Measurements from ENCODE around the gene KCNH1. TPM values are rescaled to one million over a fixed set of nuclear protein-coding genes. Genes with fewer than 3 reads are reported as not detected.

KCNH1 gene
- total RNA-seq, 1 experiment from 2014 or later = not detected

DNA sequence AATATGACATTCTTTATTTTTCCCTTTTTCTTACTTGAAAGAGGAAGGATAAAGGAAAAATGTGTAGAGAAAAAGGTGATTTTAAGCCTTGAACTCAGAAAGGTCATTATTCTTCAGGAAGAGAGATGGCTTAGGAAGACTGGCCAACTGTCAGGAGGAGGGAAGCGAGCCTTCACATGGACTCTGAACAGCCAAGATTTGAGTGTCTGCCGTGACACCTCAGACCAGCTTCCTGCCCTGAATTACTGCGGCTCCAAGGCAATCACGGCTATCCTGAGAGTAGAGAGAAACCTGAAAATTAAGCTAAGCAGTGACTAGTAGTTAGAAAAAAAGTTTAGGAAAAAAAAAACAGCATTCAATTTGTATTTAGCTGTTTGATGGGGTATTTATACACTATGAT, 314.7 kb downstream of the KCNH1 start:
- BruUV-seq (replicated peaks) = no TSS peak
- H3K36me3 ChIP-seq (ENCODE audit: control insufficient read depth in 1 of 2, insufficient read depth in 2 of 2, low read length in 2 of 2) = no peaks in the 10 kb centered on the region
- H3K4me2 ChIP-seq (ENCODE audit: low read length) = no peak overlapping the region
- H3K4me1 ChIP-seq (ENCODE audit: control insufficient read depth in 1 of 2, insufficient read depth in 2 of 2, low read length in 2 of 2) = no peaks in the 10 kb centered on the region
- peaks cover 9% of the 10 kb centered on the region; the same call in 1 of the 2 replicates for H3K27me3 ChIP-seq (ENCODE audit: insufficient read depth, low read length)
- H3K9me2 ChIP-seq (ENCODE audit: insufficient read depth) = no peaks in the 10 kb centered on the region
- intact Hi-C loops (cut with micrococcal nuclease) = no loop called here
- H3K9me3 ChIP-seq (ENCODE audit: control insufficient read depth in 1 of 2, insufficient read depth in 1 of 2, low read depth in 1 of 2, low read length in 2 of 2) = no peaks in the 10 kb centered on the region
- H3K4me3 ChIP-seq (replicated peaks in 1 of 2; ENCODE audit: low read depth in 1 of 2, low read length in 2 of 2) = no peak overlapping the region
- DNase-seq (ENCODE audit: low read depth, low spot score) = no peak
- H4K20me1 ChIP-seq (ENCODE audit: insufficient read depth) = no peaks in the 10 kb centered on the region
- ATAC-seq = no peak
- RAD21 ChIA-PET (ENCODE audit: low non-redundant PET in 1 of 2, low total read pairs in 2 of 2, uncharacterized antibody in 2 of 2, unreplicated experiment in 2 of 2) = no interaction called here
- TF ChIP-seq, protein P1, sequence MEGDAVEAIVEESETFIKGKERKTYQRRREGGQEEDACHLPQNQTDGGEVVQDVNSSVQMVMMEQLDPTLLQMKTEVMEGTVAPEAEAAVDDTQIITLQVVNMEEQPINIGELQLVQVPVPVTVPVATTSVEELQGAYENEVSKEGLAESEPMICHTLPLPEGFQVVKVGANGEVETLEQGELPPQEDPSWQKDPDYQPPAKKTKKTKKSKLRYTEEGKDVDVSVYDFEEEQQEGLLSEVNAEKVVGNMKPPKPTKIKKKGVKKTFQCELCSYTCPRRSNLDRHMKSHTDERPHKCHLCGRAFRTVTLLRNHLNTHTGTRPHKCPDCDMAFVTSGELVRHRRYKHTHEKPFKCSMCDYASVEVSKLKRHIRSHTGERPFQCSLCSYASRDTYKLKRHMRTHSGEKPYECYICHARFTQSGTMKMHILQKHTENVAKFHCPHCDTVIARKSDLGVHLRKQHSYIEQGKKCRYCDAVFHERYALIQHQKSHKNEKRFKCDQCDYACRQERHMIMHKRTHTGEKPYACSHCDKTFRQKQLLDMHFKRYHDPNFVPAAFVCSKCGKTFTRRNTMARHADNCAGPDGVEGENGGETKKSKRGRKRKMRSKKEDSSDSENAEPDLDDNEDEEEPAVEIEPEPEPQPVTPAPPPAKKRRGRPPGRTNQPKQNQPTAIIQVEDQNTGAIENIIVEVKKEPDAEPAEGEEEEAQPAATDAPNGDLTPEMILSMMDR (IDR thresholded peaks at IDR 0.05 in 2 of 3, conservative IDR thresholded peaks at IDR 0.05 in 1 of 3; ENCODE audit: borderline replicate concordance in 1 of 3, insufficient read depth in 1 of 3, low read depth in 2 of 3, low read length in 2 of 3) = no peak
- TF ChIP-seq, protein P2, sequence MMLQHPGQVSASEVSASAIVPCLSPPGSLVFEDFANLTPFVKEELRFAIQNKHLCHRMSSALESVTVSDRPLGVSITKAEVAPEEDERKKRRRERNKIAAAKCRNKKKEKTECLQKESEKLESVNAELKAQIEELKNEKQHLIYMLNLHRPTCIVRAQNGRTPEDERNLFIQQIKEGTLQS (IDR thresholded peaks at IDR 0.05) = no peak
- no peak for TF ChIP-seq RAD21 (IDR thresholded peaks at IDR 0.05; ENCODE audit: low read depth)
- TF ChIP-seq CEBPB (IDR thresholded peaks at IDR 0.05; ENCODE audit: low read depth) = no peak
- no peak overlapping the region for H2AFZ ChIP-seq (ENCODE audit: low read depth, low read length, poor library complexity, severe bottlenecking)
- no peak overlapping the region for H3K27ac ChIP-seq (ENCODE audit: low read depth, low read length)
- CTCF ChIA-PET = no interaction called here
- POLR2A ChIA-PET = no interaction called here
- no peak overlapping the region for H3K9ac ChIP-seq (ENCODE audit: low read length)
- H3K79me2 ChIP-seq (ENCODE audit: insufficient read depth, low read length) = no peaks in the 10 kb centered on the region

DNA sequence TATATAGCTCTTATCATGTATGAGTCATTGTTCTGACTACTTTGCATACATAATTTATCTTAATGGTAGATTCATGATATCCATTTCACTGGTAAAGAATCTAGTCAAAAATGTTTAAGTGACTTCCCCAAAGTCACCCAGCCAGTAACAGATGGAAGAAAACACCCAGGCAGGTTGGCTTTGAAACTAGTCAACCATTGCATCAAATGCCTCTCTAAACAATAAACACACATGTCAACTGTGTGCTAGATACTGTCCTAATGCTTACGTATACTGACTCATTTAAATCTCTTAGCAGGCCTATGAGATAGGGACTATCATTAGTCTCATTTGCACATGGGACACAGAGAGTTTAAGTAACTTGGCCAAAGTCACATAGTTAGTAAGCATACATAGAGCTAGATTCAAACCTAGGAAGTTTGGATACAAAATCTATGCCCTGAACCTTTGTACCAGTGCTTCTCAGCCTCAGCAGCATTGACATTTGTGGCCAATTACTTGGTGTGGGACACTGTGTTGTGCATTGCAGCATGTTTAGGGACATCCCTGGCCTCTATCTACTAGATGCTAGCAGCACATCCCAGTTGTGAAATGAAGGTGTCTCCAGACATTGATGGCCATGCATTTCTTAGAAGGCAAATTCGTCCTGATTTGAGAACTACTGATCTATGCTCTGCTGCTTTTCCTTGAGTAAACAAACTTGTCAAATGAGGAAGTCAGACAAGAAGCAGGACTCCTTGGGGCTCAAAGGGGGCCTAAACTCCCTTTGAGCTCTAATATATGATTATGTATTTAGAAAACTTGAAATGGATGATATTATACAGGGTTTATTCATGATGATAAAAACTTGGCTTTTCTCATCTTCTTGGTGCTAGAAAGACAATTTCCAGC, 316.3 kb downstream of the KCNH1 start:
- H3K9ac ChIP-seq (ENCODE audit: low read length) = no peak overlapping the region
- BruUV-seq (replicated peaks) = no TSS peak

More for the DNA sequence above, 316.3 kb downstream of the KCNH1 start:
- CTCF ChIA-PET = no interaction called here
- DNase-seq (ENCODE audit: low read depth, low spot score) = no peak
- H3K4me3 ChIP-seq (replicated peaks in 1 of 2; ENCODE audit: low read depth in 1 of 2, low read length in 2 of 2) = no peak overlapping the region
- no peak overlapping the region for H2AFZ ChIP-seq (ENCODE audit: low read depth, low read length, poor library complexity, severe bottlenecking)
- H3K9me2 ChIP-seq (ENCODE audit: insufficient read depth) = no peaks in the 10 kb centered on the region
- POLR2A ChIA-PET = no interaction called here
- no peak for ATAC-seq
- no peak overlapping the region for H3K4me2 ChIP-seq (ENCODE audit: low read length)
- RAD21 ChIA-PET (ENCODE audit: low non-redundant PET in 1 of 2, low total read pairs in 2 of 2, uncharacterized antibody in 2 of 2, unreplicated experiment in 2 of 2) = no interaction called here
- no peaks in the 10 kb centered on the region for H3K9me3 ChIP-seq (ENCODE audit: control insufficient read depth in 1 of 2, insufficient read depth in 1 of 2, low read depth in 1 of 2, low read length in 2 of 2)
- H3K27me3 ChIP-seq (ENCODE audit: insufficient read depth, low read length) = peaks cover 9% of the 10 kb centered on the region; the same call in 1 of the 2 replicates
- no peaks in the 10 kb centered on the region for H4K20me1 ChIP-seq (ENCODE audit: insufficient read depth)
- no peaks in the 10 kb centered on the region for H3K4me1 ChIP-seq (ENCODE audit: control insufficient read depth in 1 of 2, insufficient read depth in 2 of 2, low read length in 2 of 2)
- intact Hi-C loops (cut with micrococcal nuclease) = no loop called here
- H3K36me3 ChIP-seq (ENCODE audit: control insufficient read depth in 1 of 2, insufficient read depth in 2 of 2, low read length in 2 of 2) = no peaks in the 10 kb centered on the region
- TF ChIP-seq EZH2phosphoT487 (IDR thresholded peaks at IDR 0.05; ENCODE audit: borderline replicate concordance) (no peak), SRF (IDR thresholded peaks at IDR 0.05; ENCODE audit: low read depth) (no peak), CEBPB (IDR thresholded peaks at IDR 0.05; ENCODE audit: low read depth) (no peak)
- TF ChIP-seq, protein P3, sequence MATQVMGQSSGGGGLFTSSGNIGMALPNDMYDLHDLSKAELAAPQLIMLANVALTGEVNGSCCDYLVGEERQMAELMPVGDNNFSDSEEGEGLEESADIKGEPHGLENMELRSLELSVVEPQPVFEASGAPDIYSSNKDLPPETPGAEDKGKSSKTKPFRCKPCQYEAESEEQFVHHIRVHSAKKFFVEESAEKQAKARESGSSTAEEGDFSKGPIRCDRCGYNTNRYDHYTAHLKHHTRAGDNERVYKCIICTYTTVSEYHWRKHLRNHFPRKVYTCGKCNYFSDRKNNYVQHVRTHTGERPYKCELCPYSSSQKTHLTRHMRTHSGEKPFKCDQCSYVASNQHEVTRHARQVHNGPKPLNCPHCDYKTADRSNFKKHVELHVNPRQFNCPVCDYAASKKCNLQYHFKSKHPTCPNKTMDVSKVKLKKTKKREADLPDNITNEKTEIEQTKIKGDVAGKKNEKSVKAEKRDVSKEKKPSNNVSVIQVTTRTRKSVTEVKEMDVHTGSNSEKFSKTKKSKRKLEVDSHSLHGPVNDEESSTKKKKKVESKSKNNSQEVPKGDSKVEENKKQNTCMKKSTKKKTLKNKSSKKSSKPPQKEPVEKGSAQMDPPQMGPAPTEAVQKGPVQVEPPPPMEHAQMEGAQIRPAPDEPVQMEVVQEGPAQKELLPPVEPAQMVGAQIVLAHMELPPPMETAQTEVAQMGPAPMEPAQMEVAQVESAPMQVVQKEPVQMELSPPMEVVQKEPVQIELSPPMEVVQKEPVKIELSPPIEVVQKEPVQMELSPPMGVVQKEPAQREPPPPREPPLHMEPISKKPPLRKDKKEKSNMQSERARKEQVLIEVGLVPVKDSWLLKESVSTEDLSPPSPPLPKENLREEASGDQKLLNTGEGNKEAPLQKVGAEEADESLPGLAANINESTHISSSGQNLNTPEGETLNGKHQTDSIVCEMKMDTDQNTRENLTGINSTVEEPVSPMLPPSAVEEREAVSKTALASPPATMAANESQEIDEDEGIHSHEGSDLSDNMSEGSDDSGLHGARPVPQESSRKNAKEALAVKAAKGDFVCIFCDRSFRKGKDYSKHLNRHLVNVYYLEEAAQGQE (IDR thresholded peaks at IDR 0.05; ENCODE audit: low read depth) = no peak
- TF ChIP-seq, protein P2 (IDR thresholded peaks at IDR 0.05) = no peak
- no peak overlapping the region for H3K27ac ChIP-seq (ENCODE audit: low read depth, low read length)
- H3K79me2 ChIP-seq (ENCODE audit: insufficient read depth, low read length) = no peaks in the 10 kb centered on the region

Measured in HCT116 (cell line).